ENCODE data around the gene NCKAP5.

NCKAP5 gene

DNA sequence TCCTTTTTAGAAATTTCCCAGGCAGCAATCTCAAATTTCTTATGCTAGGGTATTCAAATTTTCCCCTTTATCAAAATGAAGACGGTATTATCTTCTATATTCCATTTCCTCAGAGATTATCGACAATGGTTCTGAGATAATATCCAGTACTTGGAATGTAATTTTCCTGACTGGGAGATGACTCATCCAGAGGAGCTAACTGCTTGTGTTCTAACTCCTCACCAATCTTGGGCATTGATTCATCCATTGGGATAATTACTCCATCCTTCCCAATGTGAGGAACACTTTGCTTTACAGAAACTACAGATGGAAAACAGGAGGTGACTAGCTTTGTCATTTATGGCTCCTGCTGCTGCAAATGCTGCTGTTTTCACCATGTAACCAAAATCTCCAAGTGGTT, 658.8 kb downstream of the NCKAP5 start:
- no peak overlapping the region for H3K4me3 ChIP-seq (ENCODE audit: low read depth, low read length)
- no peak for DNase-seq (ENCODE audit: low read depth)

DNA sequence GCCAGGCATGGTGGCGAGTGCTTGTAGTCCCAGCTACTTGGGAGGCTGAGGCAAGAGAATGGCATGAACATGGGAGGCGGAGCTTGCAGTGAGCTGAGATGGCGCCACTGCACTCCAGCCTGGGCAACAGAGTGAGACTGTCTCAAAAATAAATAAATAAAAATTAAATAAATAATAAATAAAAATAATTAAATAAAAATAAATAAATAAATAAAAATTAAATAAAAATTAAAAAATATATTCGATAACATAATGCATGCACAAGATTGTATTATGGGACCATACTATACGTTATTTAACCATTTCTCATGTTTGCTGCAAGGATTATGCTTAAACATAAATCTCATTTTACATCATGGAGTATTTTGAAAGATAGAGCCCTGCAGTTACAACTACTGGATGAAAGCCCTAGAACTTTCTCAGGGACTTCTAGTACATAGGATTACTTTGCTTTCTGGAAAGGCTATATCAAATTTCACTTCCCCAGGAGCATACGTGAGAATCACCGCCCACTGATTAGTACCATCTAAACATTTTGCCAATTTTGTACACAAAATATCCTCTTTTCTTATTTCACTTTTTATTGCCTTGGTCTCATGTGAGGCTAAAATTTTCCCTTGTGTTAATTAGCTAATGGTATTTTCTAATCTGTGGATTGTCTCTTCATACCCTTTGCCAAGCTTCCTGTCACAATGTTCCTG, 664.0 kb downstream of the NCKAP5 start:
- H3K4me3 ChIP-seq (ENCODE audit: low read depth, low read length), result no peak overlapping the region
- DNase-seq (ENCODE audit: low read depth), result no peak

DNA sequence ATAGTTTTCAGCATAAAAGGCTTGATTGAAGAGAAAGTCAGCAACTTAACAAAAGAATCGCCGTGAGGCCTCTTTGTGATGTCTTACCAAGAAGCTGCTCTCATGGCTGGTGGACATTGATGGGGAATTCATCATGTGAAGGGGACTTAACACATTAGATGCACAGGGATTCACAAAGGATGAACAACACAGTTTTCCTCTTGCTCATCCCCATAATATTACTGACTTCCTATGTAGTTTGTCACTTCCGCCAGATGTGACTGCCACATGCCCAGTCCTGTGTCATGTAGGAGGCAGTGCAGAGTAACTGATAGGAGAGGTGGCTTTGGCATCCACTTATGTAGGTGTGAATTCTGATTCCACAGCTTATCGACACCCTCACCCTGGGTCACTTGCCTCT, 665.6 kb downstream of the NCKAP5 start:
- H3K4me3 ChIP-seq (ENCODE audit: low read depth, low read length), result no peak overlapping the region

DNA sequence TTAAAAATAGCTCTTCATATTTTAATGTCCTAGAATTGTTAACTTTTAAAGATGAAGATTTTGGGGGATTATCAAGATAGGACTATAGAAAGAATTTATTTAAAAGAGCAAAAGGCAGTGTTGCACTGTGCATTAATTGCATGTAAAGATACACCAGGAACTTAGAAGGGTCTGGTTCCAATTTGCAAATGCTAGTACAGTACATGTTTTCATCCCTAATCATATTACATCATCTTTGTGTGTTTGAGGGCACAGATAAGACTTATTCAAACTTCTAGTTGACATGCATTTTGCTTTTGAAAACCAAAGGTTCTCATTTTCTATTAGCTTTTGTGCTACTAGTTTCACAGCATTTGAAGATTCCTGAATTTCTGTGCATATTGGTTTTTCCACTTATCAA, 666.6 kb downstream of the NCKAP5 start:
- H3K4me3 ChIP-seq (ENCODE audit: low read depth, low read length), result no peak overlapping the region
- DNase-seq (ENCODE audit: low read depth), result no peak

More for the DNA sequence above, 665.6 kb downstream of the NCKAP5 start:
- no peak for DNase-seq (ENCODE audit: low read depth)

DNA sequence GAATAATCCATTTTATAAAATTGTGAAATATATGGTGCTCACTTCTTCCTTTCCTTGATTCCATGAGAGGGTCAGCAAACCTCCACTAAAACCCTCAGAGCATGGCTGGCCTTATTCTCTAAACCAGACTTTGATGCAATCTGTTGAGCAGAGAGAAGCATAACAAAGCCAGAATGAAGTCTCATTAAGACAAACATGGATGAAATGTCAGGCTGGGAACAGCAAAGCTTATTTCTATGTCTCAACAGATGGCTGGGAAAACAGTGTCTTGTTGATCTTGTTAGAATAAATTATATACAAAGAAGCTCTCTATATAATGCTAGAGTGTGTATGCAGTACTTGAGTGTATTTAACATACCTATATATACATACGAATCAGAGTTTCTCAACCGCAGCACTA, 671.2 kb downstream of the NCKAP5 start:
- no peak for DNase-seq (ENCODE audit: low read depth)
- H3K4me3 ChIP-seq (ENCODE audit: low read depth, low read length), result no peak overlapping the region

DNA sequence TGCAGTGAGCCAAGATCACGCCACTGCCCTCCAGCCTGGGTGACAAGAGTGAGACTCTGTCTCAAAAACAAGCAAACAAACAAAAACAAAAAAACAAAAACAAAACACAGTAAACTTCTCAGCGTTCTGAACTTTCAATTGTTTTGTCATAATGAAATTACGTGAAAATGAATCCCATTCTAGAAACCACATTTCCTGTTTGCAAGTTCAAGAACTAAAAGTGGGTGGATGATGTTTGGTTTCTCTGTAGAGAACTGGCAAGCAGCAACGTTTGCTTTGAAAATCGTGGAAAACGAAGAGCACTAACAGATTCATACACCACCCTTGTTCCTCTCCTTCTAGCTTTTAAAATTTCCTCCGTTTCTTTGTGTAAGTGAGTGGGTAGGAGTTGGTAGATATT, 672.2 kb downstream of the NCKAP5 start:
- H3K4me3 ChIP-seq (ENCODE audit: low read depth, low read length), result no peak overlapping the region
- no peak for DNase-seq (ENCODE audit: low read depth)

DNA sequence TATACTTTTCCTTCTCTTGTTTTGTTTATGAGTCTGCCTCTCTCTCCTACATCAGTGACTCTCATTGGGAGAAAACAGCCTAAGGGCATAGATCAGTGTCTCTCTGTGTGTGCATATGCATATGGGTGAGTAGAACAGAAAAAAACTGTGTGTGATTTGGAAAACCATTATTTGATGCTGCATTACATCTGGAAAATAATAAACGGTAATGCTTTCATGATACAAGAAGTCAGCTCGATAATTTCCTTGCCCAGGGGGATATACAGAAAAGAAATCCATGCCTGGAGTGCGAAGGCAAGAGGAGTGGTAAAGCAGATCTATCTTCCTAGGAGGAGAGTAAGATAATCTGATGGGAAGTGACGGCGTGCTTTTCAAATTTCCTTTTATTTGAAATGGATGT, 676.8 kb downstream of the NCKAP5 start:
- H3K4me3 ChIP-seq (ENCODE audit: low read depth, low read length), result no peak overlapping the region
- no peak for DNase-seq (ENCODE audit: low read depth)

DNA sequence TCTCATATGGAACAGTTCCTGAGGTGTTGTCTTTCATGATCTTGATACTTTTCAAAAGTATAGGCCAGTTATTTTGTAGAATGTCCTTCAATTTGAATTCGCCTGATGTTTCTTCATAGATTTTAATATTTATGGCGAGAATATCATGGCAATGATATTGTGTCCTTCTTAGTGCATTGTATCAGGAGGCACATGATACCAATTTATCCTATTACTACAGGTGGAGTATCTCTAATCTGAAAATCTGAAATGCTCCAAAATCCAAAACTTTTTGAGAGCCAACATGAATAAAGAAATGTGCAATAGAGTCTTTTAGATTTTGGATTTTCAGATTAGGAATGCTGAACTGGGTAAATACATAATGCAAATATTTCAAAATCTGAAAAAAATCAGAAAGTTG, 681.7 kb downstream of the NCKAP5 start:
- no peak for DNase-seq (ENCODE audit: low read depth)
- no peak overlapping the region for H3K4me3 ChIP-seq (ENCODE audit: low read depth, low read length)

DNA sequence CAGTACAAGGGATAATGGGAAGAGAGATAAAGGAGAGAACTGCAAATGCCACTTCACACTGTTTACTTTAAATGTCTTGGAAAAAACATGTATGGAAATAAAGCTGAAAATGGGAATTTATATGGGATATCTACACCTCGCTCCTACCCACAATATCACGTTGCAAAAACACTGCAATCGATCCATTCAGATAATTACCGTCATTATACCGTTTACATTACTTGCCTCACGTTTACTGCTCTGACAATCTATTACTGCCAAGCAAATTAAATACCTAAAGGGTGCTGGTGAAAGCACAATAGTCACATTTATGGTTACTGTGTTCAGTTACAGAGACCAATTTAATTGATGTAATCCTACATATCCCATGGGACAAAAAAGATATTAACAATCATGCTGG, 683.6 kb downstream of the NCKAP5 start:
- DNase-seq (ENCODE audit: low read depth), result no peak
- no peak overlapping the region for H3K4me3 ChIP-seq (ENCODE audit: low read depth, low read length)

DNA sequence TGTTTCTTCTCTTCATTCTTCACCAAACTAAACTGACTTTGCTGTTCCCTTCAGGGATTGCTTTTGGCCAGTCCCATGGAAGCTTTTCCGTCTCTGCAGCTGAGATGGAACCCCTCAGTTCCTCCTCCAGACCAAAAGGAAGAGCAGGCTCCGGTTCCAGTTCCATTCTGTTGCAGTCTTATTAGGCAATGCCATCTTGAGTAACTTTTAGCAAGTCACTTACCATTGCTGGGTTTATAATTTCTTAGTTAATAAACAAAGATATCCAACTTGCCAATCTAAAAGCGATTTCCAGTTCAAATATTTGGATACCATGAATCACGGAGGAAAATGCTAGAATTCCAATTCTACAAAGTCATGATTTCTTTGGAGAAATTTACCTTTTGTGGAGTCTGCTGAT, 684.0 kb downstream of the NCKAP5 start:
- H3K4me3 ChIP-seq (ENCODE audit: low read depth, low read length), result no peak overlapping the region
- DNase-seq (ENCODE audit: low read depth), result no peak

DNA sequence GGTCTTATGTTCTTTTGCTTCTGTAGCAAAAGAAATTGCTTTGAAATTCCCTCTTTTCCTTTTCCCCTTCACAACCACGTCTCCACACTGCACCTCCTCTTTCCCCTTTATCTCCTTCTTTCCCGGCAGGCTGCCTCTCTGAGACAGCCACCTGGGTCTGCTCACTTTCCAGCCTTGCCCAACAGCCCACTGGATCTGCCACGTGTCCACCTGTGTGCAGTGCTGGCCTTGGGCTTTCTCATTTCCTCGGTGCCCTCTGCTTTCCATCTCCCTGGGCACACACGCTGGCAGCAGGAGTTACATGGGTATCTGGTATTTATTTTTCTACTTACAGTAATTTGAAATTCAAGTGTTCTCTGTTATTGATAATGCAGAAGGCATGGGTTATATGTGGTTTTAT, 684.8 kb downstream of the NCKAP5 start:
- no peak for DNase-seq (ENCODE audit: low read depth)
- no peak overlapping the region for H3K4me3 ChIP-seq (ENCODE audit: low read depth, low read length)

DNA sequence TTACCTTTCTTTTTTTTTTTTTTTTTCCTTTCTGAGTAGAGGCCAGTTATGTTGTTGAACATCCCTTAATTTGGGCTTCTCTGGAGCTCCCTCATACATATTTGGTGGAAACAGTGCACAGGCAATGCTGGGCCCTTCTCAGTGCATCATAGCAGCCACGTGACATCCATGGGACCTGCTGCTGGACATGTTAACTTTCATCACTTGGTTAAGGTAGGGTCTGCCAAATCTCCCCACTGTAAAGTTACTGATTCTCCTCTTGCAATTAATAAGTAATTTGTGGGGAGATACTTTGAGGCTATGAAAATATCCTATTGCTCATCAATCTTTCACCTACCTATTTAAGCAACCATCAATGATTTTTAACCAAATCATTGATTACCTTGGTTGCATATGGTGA, 686.7 kb downstream of the NCKAP5 start:
- DNase-seq (ENCODE audit: low read depth), result no peak
- no peak overlapping the region for H3K4me3 ChIP-seq (ENCODE audit: low read depth, low read length)

DNA sequence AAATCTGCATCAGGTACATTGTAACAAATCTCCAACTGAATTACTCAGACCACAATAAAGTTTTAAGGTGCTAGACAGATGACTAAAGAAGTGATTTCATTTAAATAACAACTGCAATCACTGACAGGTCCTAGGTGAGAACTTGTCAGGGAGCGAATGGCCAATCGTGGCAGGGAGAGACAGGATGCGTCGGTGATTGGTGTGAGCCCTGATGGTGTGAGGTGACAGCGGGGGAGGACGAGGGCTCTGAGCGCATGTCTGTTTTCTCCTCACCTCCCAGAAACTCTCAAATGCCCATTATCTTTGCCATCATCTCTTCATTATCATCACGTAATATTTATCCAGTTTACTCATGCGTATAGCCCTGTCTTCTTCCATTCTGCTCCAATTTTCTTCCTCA, 690.3 kb downstream of the NCKAP5 start:
- no peak for DNase-seq (ENCODE audit: low read depth)
- no peak overlapping the region for H3K4me3 ChIP-seq (ENCODE audit: low read depth, low read length)

DNA sequence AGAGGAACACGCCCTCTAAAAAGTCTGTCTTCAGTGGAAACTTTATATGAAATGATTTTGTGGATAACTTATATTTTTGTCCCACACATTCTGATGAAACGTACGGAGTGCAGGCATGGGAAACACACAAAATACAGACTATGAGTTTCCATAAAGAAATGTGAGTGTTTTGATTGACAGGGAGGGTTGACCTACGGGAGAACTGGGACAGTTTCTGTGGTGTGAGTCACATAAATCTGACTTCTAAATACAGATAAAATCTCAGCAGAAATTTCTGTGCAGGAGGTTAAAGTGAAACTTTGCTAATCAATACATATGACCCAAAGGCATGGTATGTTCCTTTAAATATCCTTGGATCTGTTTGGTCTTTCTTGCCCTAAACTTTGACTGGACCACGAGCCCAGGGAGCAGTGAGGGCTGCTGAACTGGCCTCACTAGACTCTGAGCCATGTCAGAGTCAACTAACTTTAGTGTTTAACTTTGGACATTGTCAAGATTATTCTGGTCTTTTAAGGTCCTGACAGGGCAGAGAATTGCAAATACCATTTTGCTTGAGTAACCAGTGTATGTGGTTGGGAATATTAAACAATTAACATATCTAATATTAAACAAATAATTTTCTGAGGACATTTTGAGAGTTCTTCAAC, 691.4 kb downstream of the NCKAP5 start:
- H3K4me3 ChIP-seq (ENCODE audit: low read depth, low read length), result no peak overlapping the region
- no peak for DNase-seq (ENCODE audit: low read depth)

DNA sequence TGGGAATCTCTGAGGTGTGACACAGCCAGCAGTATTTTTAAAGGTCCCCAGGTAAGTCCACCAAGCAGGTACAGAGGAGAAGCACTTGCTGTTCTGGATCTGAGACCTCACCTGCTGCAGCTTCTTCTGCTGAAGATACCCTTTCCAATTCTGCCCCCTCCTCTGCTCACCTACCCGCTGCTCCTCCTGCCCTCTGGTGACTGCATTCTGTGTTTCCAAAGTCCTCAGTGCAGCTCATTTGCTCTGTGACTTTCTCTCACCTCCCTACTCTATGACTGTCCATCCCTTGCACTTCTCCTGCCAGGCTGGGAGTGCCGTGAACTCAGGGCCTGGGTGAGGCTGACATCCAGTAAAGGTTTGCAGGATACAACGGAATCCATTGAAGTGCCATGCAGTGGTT, 693.1 kb downstream of the NCKAP5 start:
- DNase-seq (ENCODE audit: low read depth), result no peak
- H3K4me3 ChIP-seq (ENCODE audit: low read depth, low read length), result no peak overlapping the region

DNA sequence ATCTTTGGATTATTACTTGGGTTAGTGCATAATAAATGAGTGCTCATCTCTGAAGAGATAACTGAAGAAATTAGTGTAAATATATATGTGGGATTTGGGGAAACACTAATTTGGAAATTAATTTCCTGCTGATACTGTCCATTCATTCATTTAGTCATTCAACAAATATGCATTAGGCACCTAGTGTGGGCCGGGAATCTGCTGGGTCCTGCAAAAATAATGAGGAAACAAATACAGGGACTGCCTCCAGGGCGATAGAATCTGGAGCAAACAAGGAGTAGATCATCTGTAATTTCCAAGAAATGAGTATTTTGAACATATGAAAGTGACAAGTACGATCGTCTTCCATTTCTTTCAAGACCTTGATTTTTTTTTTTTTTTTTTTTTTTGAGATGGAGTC, 694.5 kb downstream of the NCKAP5 start:
- no peak overlapping the region for H3K4me3 ChIP-seq (ENCODE audit: low read depth, low read length)
- no peak for DNase-seq (ENCODE audit: low read depth)

DNA sequence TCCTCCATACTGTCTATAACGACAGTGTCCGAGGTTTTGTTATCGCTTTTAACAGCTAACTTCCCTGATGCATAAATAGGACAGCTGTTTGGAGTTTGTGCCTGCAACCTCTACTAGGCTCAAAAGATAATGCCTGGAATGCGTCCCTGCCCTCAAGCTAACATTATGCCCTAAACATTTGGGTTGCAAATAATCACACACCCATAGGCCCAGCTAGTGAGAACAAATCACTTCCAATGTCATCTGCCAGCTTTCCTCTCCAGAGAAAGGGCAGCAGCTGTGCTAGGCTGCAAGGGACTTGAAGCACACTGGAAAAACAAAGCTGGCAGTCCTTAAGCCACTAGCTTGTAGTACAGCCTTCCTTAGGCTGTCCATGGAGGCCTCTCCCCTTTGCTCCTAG, 696.4 kb downstream of the NCKAP5 start:
- DNase-seq (ENCODE audit: low read depth), result no peak

DNA sequence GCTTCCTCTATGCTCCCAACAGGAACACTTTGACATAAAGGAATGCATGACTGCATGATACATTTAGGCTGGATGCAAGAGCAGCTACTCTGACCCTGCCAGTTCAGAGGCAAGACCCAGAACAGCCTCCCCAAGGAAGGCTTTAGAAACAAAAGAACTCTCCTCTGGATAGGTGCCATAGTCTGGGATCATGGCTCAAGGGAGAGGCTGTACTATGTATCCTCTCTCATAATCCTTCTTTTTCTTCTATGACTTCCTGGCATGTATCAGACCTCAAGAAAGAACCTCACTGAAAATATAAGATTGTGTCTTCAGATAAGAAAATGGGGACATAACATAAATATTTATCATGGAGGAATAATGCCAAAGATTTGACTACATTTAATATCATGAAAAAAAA, 704.3 kb downstream of the NCKAP5 start:
- no peak overlapping the region for H3K4me3 ChIP-seq (ENCODE audit: low read depth, low read length)
- DNase-seq (ENCODE audit: low read depth), result no peak

More for the DNA sequence above, 696.4 kb downstream of the NCKAP5 start:
- no peak overlapping the region for H3K4me3 ChIP-seq (ENCODE audit: low read depth, low read length)

DNA sequence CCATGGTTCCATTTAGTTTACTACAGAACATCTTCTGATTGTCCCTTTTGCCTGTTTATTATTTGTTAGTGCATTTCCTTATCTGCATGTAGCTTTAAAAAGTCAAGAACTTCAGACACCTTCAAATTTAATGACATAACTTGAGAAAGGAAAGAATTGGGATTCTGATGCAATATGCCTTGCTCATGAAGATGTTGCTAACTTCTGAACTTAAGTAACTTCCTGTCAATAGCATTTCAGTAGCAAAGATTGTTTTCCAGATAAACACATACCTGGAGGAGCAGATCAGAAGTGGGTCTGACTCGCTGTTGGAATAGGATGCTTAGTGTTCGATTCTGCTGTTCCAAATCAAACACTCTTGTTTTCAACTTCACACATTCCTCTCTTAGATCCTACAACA, 708.0 kb downstream of the NCKAP5 start:
- no peak for DNase-seq (ENCODE audit: low read depth)
- no peak overlapping the region for H3K4me3 ChIP-seq (ENCODE audit: low read depth, low read length)

DNA sequence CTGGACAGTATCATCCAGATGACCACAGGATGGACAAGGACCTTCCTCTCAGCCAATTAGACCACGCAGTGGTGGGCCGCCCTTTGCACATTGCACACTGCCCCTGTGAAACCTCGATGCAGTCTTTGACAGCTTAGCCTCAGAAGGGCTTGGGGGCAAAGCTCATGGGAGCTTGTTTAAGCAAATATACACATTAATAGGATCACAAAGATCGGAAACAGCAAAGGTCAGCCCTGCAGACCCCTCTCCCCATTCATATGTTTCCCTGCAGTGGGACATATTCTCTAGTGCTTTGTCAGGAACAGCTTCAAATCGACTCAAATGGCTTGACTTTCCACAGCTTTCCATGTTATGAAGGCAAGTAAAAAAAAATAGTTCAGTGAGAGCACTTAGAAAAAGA, 708.7 kb downstream of the NCKAP5 start:
- H3K4me3 ChIP-seq (ENCODE audit: low read depth, low read length), result no peak overlapping the region
- DNase-seq (ENCODE audit: low read depth), result no peak

DNA sequence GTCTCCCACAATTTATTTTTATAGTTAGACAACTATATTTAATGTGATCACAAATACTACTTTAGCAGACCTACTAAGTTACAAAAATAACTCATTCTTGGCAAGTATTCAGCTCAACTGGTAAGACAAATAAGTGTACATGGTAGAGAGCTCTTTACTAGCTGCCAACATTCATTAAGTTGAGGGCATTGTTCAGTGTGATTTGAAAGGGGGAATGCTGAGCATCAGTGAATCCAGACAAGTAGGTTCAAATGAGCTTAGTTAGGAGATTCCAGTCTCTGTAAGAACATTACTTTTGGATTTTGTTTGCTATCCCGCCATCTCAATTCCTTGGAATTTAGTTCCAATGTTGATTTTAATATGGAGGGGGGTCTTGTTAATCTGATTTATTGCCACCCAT, 710.9 kb downstream of the NCKAP5 start:
- DNase-seq (ENCODE audit: low read depth), result no peak
- H3K4me3 ChIP-seq (ENCODE audit: low read depth, low read length), result no peak overlapping the region
